NK-92 treated with Interleukin-12 subunit alpha and Interleukin-12 subunit beta, amount 100 ng/mL, for 24 hours (cell line): Measurements from ENCODE around the gene SGK2.
"Not testable (repeated sequence)": the region's sequence is repeated elsewhere in the genome, so short reads cannot be mapped to it uniquely, and the experiment has no call there.

Experiments used
- DNase-seq: peaks from one replicate; lab custom pipeline; 2025; lab: John Stamatoyannopoulos, UW

The SGK2 gene

GRCh38 chr20:43603124-43603523 lies 44.3 kb downstream of the SGK2 start:
- no peak for DNase-seq

DNA sequence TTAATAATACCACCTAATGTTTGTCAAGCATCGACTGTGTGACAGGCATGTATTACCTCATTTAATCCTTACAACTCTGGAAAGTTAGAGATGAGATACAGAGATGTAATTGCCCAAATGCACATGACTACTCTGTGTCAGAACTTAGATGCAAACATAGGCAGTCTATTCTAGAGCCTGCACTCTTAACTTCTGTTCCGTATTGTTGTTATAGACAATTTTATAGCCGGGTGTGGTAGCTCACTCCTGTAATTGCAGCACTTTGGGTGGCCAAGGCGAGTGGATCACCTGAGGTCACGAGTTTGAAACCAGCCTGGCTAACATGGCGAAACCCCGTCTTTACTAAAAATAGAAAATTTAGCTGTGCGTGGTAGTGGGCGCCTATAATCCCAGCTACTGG lies 46.9 kb downstream of the SGK2 start:
- DNase-seq, result no peak

DNA sequence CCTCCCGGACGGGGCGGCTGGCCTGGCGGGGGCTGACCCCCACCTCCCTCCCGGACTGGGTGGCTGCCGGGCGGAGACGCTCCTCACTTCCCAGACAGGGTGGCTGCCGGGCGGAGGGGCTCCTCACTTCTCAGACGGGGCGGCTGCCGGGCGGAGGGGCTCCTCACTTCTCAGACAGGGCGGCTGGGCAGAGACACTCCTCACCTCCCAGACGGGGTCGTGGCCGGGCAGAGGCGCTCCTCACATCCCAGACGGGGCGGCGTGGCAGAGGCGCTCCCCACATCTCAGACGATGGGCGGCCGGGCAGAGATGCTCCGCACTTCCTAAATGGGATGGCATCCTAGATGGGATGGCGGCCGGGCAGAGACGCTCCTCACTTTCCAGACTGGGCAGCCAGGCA lies 48.5 kb downstream of the SGK2 start:
- not testable (repeated sequence) for DNase-seq

- DNase-seq, result no peak
Observed at GRCh38 chr20:43631598-43631997, 72.8 kb downstream of the SGK2 start.
